ENCODE measurements around the gene ARL16.

The ARL16 gene

GRCh38 chr17:81693509-81694210 is 10.1 kb upstream of the ARL16 start:
- no peak for DNase-seq
- peaks cover 40% of the 10 kb centered on the region for H3K79me2 ChIP-seq (ENCODE audit: low read length)
- no peak for TF ChIP-seq EZH2phosphoT487 (IDR thresholded peaks at IDR 0.05; ENCODE audit: low read length)
- no peak for TF ChIP-seq CTCF (IDR thresholded peaks at IDR 0.05; ENCODE audit: low read length)
- no peak for TF ChIP-seq EZH2 (optimal IDR thresholded peaks at IDR 0.05; ENCODE audit: low read depth, low read length)
- H3K27me3 ChIP-seq (replicated peaks; ENCODE audit: insufficient read depth, low read length): no peaks in the 10 kb centered on the region
- no peak overlapping the region for H3K4me2 ChIP-seq (ENCODE audit: low read depth, low read length)
- no peak overlapping the region for H2AFZ ChIP-seq (ENCODE audit: low read length)
- H3F3A ChIP-seq (ENCODE audit: insufficient read depth, low read length): no peaks in the 10 kb centered on the region
- H3K4me1 ChIP-seq (ENCODE audit: low read length): no peaks in the 10 kb centered on the region
- H3K27ac ChIP-seq (ENCODE audit: low read length): no peak overlapping the region
- no peaks in the 10 kb centered on the region for H3K9me3 ChIP-seq (replicated peaks; ENCODE audit: insufficient read depth, low read length)
- no peak overlapping the region for H3K4me3 ChIP-seq (ENCODE audit: low read length)
- no peaks in the 10 kb centered on the region for H3K9me2 ChIP-seq (replicated peaks; ENCODE audit: insufficient read depth, low read length)
- no peaks in the 10 kb centered on the region for H4K20me1 ChIP-seq (ENCODE audit: insufficient read depth, low read length)
- H3K36me3 ChIP-seq (replicated peaks; ENCODE audit: insufficient read depth, low read length): peaks cover 4% of the 10 kb centered on the region; the same call in 1 of the 2 replicates
- no peak overlapping the region for H3K9ac ChIP-seq (ENCODE audit: low read length)

- no peaks in the 10 kb centered on the region for H3F3A ChIP-seq (ENCODE audit: insufficient read depth, low read length)
- H3K4me1 ChIP-seq (ENCODE audit: low read length): no peaks in the 10 kb centered on the region
- no peaks in the 10 kb centered on the region for H3K9me3 ChIP-seq (replicated peaks; ENCODE audit: insufficient read depth, low read length)
- TF ChIP-seq EZH2 (optimal IDR thresholded peaks at IDR 0.05; ENCODE audit: low read depth, low read length): no peak
- TF ChIP-seq EZH2phosphoT487 (IDR thresholded peaks at IDR 0.05; ENCODE audit: low read length): no peak
- TF ChIP-seq CTCF (IDR thresholded peaks at IDR 0.05; ENCODE audit: low read length): no peak
- H2AFZ ChIP-seq (ENCODE audit: low read length): no peak overlapping the region
- H3K4me3 ChIP-seq (ENCODE audit: low read length): no peak overlapping the region
- no peaks in the 10 kb centered on the region for H4K20me1 ChIP-seq (ENCODE audit: insufficient read depth, low read length)
- no peak overlapping the region for H3K4me2 ChIP-seq (ENCODE audit: low read depth, low read length)
- H3K9ac ChIP-seq (ENCODE audit: low read length): no peak overlapping the region
- H3K9me2 ChIP-seq (replicated peaks; ENCODE audit: insufficient read depth, low read length): no peaks in the 10 kb centered on the region
- no peak overlapping the region for H3K27ac ChIP-seq (ENCODE audit: low read length)
- H3K36me3 ChIP-seq (replicated peaks; ENCODE audit: insufficient read depth, low read length): peaks cover 4% of the 10 kb centered on the region
- peaks cover 47% of the 10 kb centered on the region for H3K79me2 ChIP-seq (ENCODE audit: low read length)
- no peaks in the 10 kb centered on the region for H3K27me3 ChIP-seq (replicated peaks; ENCODE audit: insufficient read depth, low read length)
- DNase-seq: no peak
Observed at GRCh38 chr17:81691608-81692007, 8.0 kb upstream of the ARL16 start.

- Histone ChIP-seq H3K36me3 (replicated peaks; ENCODE audit: insufficient read depth, low read length) (peaks cover 8% of the 10 kb centered on the region), H3K27ac (ENCODE audit: low read length) (no peak overlapping the region), H3K79me2 (ENCODE audit: low read length) (peaks cover 51% of the 10 kb centered on the region), H3K4me2 (ENCODE audit: low read depth, low read length) (no peak overlapping the region), H3K9me3 (replicated peaks; ENCODE audit: insufficient read depth, low read length) (no peaks in the 10 kb centered on the region), H3K9ac (ENCODE audit: low read length) (no peak overlapping the region), H4K20me1 (ENCODE audit: insufficient read depth, low read length) (no peaks in the 10 kb centered on the region), H3K4me1 (ENCODE audit: low read length) (no peaks in the 10 kb centered on the region), H3K27me3 (replicated peaks; ENCODE audit: insufficient read depth, low read length) (no peaks in the 10 kb centered on the region), H2AFZ (ENCODE audit: low read length) (no peak overlapping the region), H3F3A (ENCODE audit: insufficient read depth, low read length) (no peaks in the 10 kb centered on the region), H3K9me2 (replicated peaks; ENCODE audit: insufficient read depth, low read length) (no peaks in the 10 kb centered on the region), H3K4me3 (ENCODE audit: low read length) (no peak overlapping the region)
- TF ChIP-seq EZH2phosphoT487 (IDR thresholded peaks at IDR 0.05; ENCODE audit: low read length): no peak
- DNase-seq: no peak
Observed at GRCh38 chr17:81691196-81691595, 7.6 kb upstream of the ARL16 start.

GRCh38 chr17:81690549-81690948 is 7.0 kb upstream of the ARL16 start:
- no peak for DNase-seq
- Histone ChIP-seq H3K9me2 (replicated peaks; ENCODE audit: insufficient read depth, low read length) (no peaks in the 10 kb centered on the region), H3F3A (ENCODE audit: insufficient read depth, low read length) (no peaks in the 10 kb centered on the region), H3K27me3 (replicated peaks; ENCODE audit: insufficient read depth, low read length) (no peaks in the 10 kb centered on the region), H3K4me2 (ENCODE audit: low read depth, low read length) (no peak overlapping the region), H3K79me2 (ENCODE audit: low read length) (peaks cover 58% of the 10 kb centered on the region), H3K4me3 (ENCODE audit: low read length) (no peak overlapping the region), H3K4me1 (ENCODE audit: low read length) (0 out of 2 replicates have a peak, but pooled peaks cover 2% of the 10 kb centered on the region), H3K9ac (ENCODE audit: low read length) (no peak overlapping the region), H2AFZ (ENCODE audit: low read length) (no peak overlapping the region), H3K9me3 (replicated peaks; ENCODE audit: insufficient read depth, low read length) (no peaks in the 10 kb centered on the region), H4K20me1 (ENCODE audit: insufficient read depth, low read length) (no peaks in the 10 kb centered on the region), H3K27ac (ENCODE audit: low read length) (no peak overlapping the region), H3K36me3 (replicated peaks; ENCODE audit: insufficient read depth, low read length) (peaks cover 11% of the 10 kb centered on the region)
- TF ChIP-seq CTCF (IDR thresholded peaks at IDR 0.05; ENCODE audit: low read length) (no peak), EZH2phosphoT487 (IDR thresholded peaks at IDR 0.05; ENCODE audit: low read length) (no peak), EZH2 (optimal IDR thresholded peaks at IDR 0.05; ENCODE audit: low read depth, low read length) (no peak)
